Activated naive CD8-positive, alpha-beta T cell (primary cell): ENCODE measurements around the gene TIMM23.
A peak's percentile ranks its signal among the peaks of the same experiment; 100 is the strongest.

Experiments
- H3K27ac Mint-ChIP-seq: one replicate; pipeline ENCODE4 v1.8.0; 2021; ENCODE audit warnings: mixed read lengths
- H3K27me3 Mint-ChIP-seq: one replicate; pipeline ENCODE4 v1.8.0; 2021; ENCODE audit warnings: mixed read lengths
- H3K36me3 Mint-ChIP-seq: one replicate; pipeline ENCODE4 v1.8.0; 2021; ENCODE audit warnings: mixed read lengths
- H3K4me1 Mint-ChIP-seq: one replicate; pipeline ENCODE4 v1.8.0; 2021; ENCODE audit warnings: low read depth, mixed read lengths
- H3K4me3 Mint-ChIP-seq: one replicate; pipeline ENCODE4 v1.8.0; 2021; ENCODE audit warnings: mild to moderate bottlenecking, mixed read lengths
- H3K9me3 Mint-ChIP-seq: one replicate; pipeline ENCODE4 v1.8.0; 2021; ENCODE audit warnings: low read depth, mixed read lengths

TIMM23 gene

GRCh38 chr10:46006219-46006618 is 33.9 kb downstream of the TIMM23 start:
- Mint-ChIP-seq H3K9me3 (no peaks in the 10 kb centered on the region), H3K36me3 (peaks cover 6% of the 10 kb centered on the region), H3K27me3 (no peaks in the 10 kb centered on the region), H3K4me1 (peaks cover 3% of the 10 kb centered on the region), H3K4me3 (no peak overlapping the region), H3K27ac (peak overlapping the region; percentile 75)

- Mint-ChIP-seq H3K27ac (peak overlapping the region; percentile 41), H3K36me3 (peaks cover 8% of the 10 kb centered on the region), H3K4me3 (no peak overlapping the region), H3K27me3 (no peaks in the 10 kb centered on the region), H3K4me1 (peaks cover 16% of the 10 kb centered on the region), H3K9me3 (no peaks in the 10 kb centered on the region)
Observed at GRCh38 chr10:46012746-46013145, 40.5 kb downstream of the TIMM23 start.

GRCh38 chr10:46014206-46014605 is 41.9 kb downstream of the TIMM23 start:
- peaks cover 29% of the 10 kb centered on the region for H3K4me1 Mint-ChIP-seq
- no peak overlapping the region for H3K4me3 Mint-ChIP-seq
- no peak overlapping the region for H3K27ac Mint-ChIP-seq
- H3K27me3 Mint-ChIP-seq = no peaks in the 10 kb centered on the region
- no peaks in the 10 kb centered on the region for H3K9me3 Mint-ChIP-seq
- peaks cover 5% of the 10 kb centered on the region for H3K36me3 Mint-ChIP-seq

- peaks cover 5% of the 10 kb centered on the region for H3K36me3 Mint-ChIP-seq
Observed at GRCh38 chr10:46014683-46015405, 42.6 kb downstream of the TIMM23 start.

GRCh38 chr10:46016190-46016589 is 43.9 kb downstream of the TIMM23 start:
- Mint-ChIP-seq H3K4me3 (no peak overlapping the region), H3K27me3 (no peaks in the 10 kb centered on the region), H3K9me3 (no peaks in the 10 kb centered on the region), H3K27ac (peak overlapping the region; percentile 34), H3K36me3 (peaks cover 5% of the 10 kb centered on the region), H3K4me1 (peaks cover 48% of the 10 kb centered on the region)

More at GRCh38 chr10:46014683-46015405, 42.6 kb downstream of the TIMM23 start:
- Mint-ChIP-seq H3K27ac (peak overlapping the region; percentile 68), H3K27me3 (no peaks in the 10 kb centered on the region), H3K4me3 (no peak overlapping the region), H3K4me1 (peaks cover 36% of the 10 kb centered on the region), H3K9me3 (no peaks in the 10 kb centered on the region)

- Mint-ChIP-seq H3K36me3 (peaks cover 5% of the 10 kb centered on the region), H3K4me1 (peaks cover 52% of the 10 kb centered on the region), H3K27ac (peak overlapping the region; percentile 62), H3K27me3 (no peaks in the 10 kb centered on the region), H3K4me3 (no peak overlapping the region), H3K9me3 (no peaks in the 10 kb centered on the region)
Observed at GRCh38 chr10:46016811-46017210, 44.5 kb downstream of the TIMM23 start.

- Mint-ChIP-seq H3K27me3 (no peaks in the 10 kb centered on the region), H3K4me1 (peaks cover 61% of the 10 kb centered on the region), H3K27ac (peak overlapping the region; percentile 43), H3K36me3 (peaks cover 3% of the 10 kb centered on the region), H3K9me3 (no peaks in the 10 kb centered on the region), H3K4me3 (no peak overlapping the region)
Observed at GRCh38 chr10:46017733-46018132, 45.4 kb downstream of the TIMM23 start.

- Mint-ChIP-seq H3K9me3 (no peaks in the 10 kb centered on the region), H3K36me3 (peaks cover 3% of the 10 kb centered on the region), H3K27me3 (no peaks in the 10 kb centered on the region), H3K27ac (peak overlapping the region; percentile 89), H3K4me1 (peaks cover 68% of the 10 kb centered on the region), H3K4me3 (peak overlapping the region; percentile 20)
Observed at GRCh38 chr10:46018453-46019176, 46.3 kb downstream of the TIMM23 start.

GRCh38 chr10:46019177-46019528 is 46.9 kb downstream of the TIMM23 start:
- Mint-ChIP-seq H3K27ac (peak overlapping the region; percentile 89), H3K36me3 (peaks cover 3% of the 10 kb centered on the region), H3K9me3 (no peaks in the 10 kb centered on the region), H3K4me3 (peak overlapping the region; percentile 71), H3K27me3 (no peaks in the 10 kb centered on the region), H3K4me1 (peaks cover 74% of the 10 kb centered on the region)

GRCh38 chr10:46019569-46020343 is 47.5 kb downstream of the TIMM23 start:
- H3K4me1 Mint-ChIP-seq = peaks cover 76% of the 10 kb centered on the region
- H3K9me3 Mint-ChIP-seq = no peaks in the 10 kb centered on the region
- H3K27me3 Mint-ChIP-seq = no peaks in the 10 kb centered on the region
- peak overlapping the region; percentile 89 for H3K27ac Mint-ChIP-seq
- peaks cover under 1% of the 10 kb centered on the region for H3K36me3 Mint-ChIP-seq
- peak overlapping the region; percentile 71 for H3K4me3 Mint-ChIP-seq

GRCh38 chr10:46020344-46020657 is 48.0 kb downstream of the TIMM23 start:
- H3K27me3 Mint-ChIP-seq = no peaks in the 10 kb centered on the region
- no peaks in the 10 kb centered on the region for H3K36me3 Mint-ChIP-seq
- H3K27ac Mint-ChIP-seq = peak overlapping the region; percentile 89
- no peak overlapping the region for H3K4me3 Mint-ChIP-seq
- H3K9me3 Mint-ChIP-seq = no peaks in the 10 kb centered on the region
- peaks cover 81% of the 10 kb centered on the region for H3K4me1 Mint-ChIP-seq

- Mint-ChIP-seq H3K4me1 (peaks cover 94% of the 10 kb centered on the region), H3K27ac (peak overlapping the region; percentile 84), H3K4me3 (peak overlapping the region; percentile 86), H3K36me3 (no peaks in the 10 kb centered on the region), H3K27me3 (no peaks in the 10 kb centered on the region), H3K9me3 (no peaks in the 10 kb centered on the region)
Observed at GRCh38 chr10:46022978-46023702, 50.9 kb downstream of the TIMM23 start.

GRCh38 chr10:46024948-46025347 is 52.7 kb downstream of the TIMM23 start:
- Mint-ChIP-seq H3K4me1 (peaks cover 91% of the 10 kb centered on the region), H3K27me3 (no peaks in the 10 kb centered on the region), H3K9me3 (no peaks in the 10 kb centered on the region), H3K27ac (no peak overlapping the region), H3K4me3 (no peak overlapping the region), H3K36me3 (no peaks in the 10 kb centered on the region)

- Mint-ChIP-seq H3K4me1 (peaks cover 86% of the 10 kb centered on the region), H3K4me3 (peak overlapping the region; percentile 17), H3K27me3 (no peaks in the 10 kb centered on the region), H3K36me3 (no peaks in the 10 kb centered on the region), H3K27ac (peak overlapping the region; percentile 50), H3K9me3 (no peaks in the 10 kb centered on the region)
Observed at GRCh38 chr10:46025406-46025805, 53.1 kb downstream of the TIMM23 start.
